Left forelimb (tissue), 1 donor: ENCODE results near the gene SDC4.
A peak's percentile ranks its signal among the peaks of the same experiment; 100 is the strongest.

Experiments used
- DNase-seq: peaks from one replicate; pipeline ENCODE4 v3.0.0-alpha.2; 2018; ENCODE audit warnings: low spot score

Gene SDC4

DNA sequence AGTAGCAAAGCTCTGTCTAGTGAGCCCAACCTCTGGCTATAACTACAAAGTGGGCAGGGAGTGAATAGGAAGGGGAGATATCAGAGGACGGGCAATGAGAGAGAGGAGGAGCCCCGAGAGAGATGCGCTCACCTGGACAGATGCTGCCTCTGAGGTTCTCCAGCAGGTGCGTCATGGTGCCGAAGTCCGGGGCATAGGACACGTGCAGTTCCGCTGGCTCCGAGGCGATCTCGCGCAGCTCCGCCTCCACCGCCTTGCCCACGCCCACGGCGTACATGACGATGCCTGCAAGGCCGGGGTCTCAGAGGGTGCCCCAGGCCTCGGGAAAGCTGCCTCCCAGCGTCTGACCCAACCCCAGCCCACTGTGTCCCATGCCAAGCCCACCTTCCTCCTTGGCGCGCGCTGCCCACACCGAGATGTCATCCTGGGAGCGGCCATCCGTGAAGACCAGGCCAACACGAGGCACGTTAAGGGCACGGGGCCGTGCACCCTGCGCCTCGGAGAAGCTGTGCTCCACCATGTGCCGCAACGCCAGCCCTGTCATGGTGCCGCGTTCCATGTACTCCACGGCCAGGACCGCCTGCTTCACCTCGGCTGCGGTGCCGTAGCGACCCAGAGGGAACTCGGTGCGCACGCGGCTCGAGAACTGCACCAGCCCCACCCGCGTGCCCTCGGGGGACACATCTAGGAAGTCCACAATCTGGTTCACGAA lies 50.3 kb downstream of the SDC4 start:
- no peak for DNase-seq

DNA sequence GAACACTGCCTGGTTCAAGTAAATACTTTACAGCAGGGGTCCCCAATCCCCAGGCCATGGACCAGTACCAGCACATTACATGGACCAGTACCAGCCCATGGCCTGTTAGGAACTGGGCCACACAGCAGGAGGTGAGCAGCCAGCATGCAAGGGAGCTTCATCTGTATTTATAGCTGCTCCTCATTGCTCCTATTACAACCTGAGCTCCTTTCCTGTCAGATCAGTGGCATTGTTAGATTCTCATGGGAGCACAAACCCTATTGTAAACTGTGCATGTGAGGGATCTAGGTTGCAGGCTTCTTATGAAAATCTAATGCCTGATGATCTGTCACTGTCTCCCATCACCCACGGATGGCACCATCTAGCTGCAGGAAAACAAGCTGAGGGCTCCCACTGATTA lies 53.6 kb downstream of the SDC4 start:
- no peak for DNase-seq

DNA sequence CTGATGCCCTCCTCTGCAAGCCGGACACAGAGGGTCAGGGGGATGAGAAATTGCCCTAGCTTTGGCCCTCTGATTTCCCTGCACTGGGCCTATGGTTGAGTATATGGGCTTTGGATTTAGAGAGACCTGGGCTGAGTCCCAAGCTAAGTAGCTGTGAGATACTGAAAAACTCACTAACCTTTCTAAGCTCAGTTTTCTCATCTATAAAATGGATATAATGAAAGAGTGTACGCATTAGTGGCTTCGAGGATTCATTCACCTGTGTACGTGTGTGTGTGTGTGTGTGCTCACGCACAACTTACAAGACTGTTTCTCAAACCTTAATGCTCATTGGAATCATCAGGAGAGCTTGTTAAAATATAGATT lies 54.2 kb downstream of the SDC4 start:
- DNase-seq: no peak

DNA sequence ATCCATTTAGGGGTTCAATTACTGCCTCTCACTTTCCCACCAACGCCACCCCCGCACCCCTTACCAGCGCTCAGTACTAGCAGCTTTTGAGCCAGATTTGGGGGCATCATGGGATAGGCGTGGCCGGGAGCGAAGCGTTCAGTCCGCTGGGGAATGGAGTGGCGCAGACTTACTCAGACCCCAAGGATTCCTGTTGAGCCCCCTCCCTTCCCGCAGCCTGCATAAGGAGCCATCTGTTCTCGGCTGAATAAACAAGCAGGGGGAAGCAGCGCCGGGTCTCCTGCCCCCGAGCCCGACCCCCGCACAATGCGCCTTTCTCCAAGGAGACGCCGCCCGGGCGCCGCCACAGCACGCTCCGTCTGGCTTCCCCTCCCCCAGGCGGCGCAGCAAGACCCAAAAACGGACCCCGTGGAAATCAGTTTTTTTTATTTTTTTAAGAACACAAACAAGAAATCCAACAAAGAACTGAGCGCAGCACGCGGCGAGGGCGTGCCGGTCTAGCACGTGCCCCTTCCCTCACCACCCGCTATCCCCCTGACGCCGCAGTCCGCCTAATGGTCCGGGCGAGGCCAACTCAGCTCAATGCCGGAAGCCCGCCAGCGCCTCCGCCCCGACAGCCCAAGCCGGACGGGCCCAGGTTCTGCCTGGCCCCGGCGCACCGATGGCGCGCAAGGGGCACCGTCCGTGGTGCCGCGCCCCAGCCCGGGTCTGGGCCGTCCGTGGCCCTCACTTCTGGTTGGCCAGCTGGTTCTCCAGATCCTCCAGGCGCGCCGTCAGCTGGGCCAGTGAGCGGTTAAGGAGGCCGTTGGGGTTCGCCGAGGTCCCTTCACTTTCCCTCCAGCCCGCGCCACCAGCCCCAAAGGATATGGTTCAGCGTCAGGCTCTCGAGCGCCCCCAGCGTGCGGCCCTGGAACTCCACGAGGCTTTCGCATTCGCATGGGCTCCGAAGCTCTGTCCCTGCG lies 54.9 kb downstream of the SDC4 start:
- peak; percentile 85 for DNase-seq

GRCh38 chr20:45292343-45292742 lies 55.9 kb downstream of the SDC4 start:
- DNase-seq: no peak

DNA sequence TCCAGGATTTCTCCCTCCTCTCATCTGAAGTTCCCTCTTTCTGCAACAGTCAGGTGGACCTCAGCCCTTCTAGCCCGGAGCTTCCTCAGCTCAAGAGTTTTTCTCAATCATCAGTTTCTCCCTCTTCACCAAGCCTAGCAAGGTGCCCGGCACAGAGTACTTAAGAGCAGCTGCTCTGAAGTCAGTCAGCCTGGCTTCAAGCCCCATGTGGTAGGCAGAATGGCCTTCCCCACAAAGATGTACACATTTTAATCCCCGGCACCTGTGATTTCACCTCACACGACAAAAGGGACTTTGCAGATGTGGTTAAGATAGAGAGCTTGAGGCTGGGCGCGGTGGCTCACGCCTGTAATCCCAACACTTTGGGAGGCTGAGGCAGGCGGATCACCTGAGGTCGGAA lies 56.7 kb downstream of the SDC4 start:
- no peak for DNase-seq

DNA sequence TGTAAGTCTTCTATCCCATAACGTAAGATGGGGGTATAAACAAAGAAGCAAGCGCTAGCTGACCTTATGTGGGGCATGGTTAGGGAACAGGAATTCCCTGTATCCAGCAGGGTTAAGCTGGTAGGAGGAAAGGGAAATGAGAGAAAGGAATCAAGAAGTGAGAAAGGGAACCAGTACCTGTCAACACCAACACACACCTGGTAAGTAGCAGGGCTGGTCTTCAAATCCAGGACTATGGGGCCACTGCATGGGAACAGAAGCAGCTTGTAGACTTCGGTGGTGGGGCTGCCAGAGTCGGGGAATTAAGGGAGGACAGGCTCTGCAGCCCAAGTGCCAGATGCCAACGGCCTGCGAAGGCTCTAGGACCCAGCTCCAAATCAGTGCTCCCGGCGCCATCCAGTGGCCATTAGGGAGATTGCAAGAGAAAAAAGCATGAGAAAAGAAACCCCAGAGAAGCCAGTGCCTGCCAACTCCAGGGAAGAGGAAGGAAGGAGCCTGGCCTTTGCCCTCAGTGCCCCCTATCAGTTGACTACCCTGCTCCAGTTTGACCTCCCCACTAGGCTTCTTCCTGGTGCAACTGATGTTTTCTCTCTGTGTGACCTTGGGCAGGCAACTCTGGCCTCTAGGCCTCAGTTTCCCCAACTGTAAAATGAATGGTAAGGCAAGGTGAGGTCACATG lies 57.4 kb downstream of the SDC4 start:
- DNase-seq: no peak

DNA sequence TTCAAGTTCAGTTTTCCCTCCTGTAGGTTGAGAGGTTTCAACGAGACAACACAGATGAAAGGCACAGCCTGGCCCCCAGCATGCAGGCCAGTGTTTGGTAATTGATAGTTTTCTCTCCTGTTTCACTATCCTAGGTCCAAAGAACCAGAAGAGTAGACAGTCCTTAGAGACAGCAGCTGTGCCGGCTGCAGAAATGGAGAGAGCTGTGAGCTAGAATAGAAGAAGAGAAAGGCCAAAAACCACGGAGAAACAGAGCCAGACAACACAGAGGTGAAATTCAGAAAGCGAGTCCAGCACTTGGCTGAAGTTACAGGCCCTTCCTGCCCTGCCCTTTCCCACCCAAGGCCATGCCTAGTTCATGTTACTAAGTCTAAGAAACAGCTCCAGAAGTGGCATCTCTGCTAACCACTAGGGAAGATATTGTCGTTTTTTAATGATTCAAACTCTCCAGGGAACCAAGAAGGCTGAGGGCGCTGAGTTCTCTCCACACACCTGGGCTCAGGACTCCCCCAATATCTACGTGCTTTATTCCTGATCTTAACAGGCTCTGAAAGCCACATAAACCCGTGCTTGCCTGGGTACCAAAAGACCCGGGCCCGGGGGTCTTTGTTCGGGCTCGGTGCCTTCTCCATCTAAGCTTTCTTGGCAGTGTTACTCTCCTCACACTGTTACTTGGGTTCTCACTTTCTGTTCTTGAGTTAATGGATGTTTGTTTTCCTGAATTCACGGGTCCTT lies 58.1 kb downstream of the SDC4 start:
- DNase-seq: peak; percentile 56

GRCh38 chr20:45288860-45289259 lies 59.4 kb downstream of the SDC4 start:
- DNase-seq: peak; percentile 36

- no peak for DNase-seq
Observed at GRCh38 chr20:45288376-45288775, 59.8 kb downstream of the SDC4 start.

GRCh38 chr20:45283551-45284057 lies 64.6 kb downstream of the SDC4 start:
- no peak for DNase-seq

DNA sequence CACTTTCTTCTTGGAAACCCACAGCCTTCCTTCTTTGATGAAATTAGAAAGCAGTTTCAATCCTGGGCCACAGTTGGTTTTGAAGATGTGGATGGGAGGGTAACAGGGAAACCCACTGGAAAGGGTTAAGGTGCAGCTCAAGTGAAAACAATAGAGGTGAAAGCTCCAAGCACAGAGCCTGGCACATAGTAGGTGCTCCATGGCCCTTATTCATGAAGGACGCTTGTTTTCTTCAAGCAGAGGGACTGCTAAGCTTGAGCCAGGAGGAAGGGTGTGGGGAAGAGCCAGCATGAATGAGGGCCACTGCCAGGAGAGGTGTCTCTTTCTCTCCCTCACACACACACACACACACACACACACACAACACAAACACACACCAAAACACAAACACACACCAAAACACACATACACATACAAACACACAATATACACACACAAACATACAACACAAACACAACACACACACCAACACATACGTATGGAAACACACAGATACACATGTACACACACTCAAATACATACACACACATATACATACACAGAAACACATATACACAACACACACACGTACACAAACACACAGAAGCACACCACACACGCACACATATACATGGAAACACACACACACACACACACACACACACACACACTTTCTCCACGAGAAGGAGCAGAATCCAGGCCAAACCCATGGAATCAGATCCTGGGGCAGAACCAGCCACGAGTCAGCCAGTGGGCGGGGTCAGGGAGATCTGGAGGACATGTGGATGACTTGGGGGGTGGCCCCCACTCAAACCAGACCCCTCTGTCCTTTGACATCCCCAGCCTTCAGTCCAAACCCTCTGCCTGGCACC lies 65.3 kb downstream of the SDC4 start:
- no peak for DNase-seq

GRCh38 chr20:45279992-45280391 lies 68.2 kb downstream of the SDC4 start:
- no peak for DNase-seq

- DNase-seq: no peak
Observed at GRCh38 chr20:45275338-45275737, 72.9 kb downstream of the SDC4 start.
